GM19467 (cell line): Measurements from ENCODE around the gene HLA-DRB1.
"Not testable (repeated sequence)": the region's sequence is repeated elsewhere in the genome, so short reads cannot be mapped to it uniquely, and the experiment has no call there.

Experiments used
- ATAC-seq: cut with Tn5 transposase; IDR thresholded peaks from one replicate; pipeline ENCODE4 v1.9.1; 2021; ENCODE audit warnings: mild to moderate bottlenecking, moderate library complexity; ENCODE audit not compliant: unreplicated experiment

The HLA-DRB1 gene

GRCh38 chr6:32562940-32563339, 26.7 kb downstream of the HLA-DRB1 start:
- no peak for ATAC-seq

- ATAC-seq = no peak
Observed at GRCh38 chr6:32559747-32560146, 29.9 kb downstream of the HLA-DRB1 start.

- ATAC-seq = no peak
Observed at GRCh38 chr6:32558426-32559057, 31.1 kb downstream of the HLA-DRB1 start.

GRCh38 chr6:32554116-32554965, 35.3 kb downstream of the HLA-DRB1 start:
- ATAC-seq = no peak

DNA sequence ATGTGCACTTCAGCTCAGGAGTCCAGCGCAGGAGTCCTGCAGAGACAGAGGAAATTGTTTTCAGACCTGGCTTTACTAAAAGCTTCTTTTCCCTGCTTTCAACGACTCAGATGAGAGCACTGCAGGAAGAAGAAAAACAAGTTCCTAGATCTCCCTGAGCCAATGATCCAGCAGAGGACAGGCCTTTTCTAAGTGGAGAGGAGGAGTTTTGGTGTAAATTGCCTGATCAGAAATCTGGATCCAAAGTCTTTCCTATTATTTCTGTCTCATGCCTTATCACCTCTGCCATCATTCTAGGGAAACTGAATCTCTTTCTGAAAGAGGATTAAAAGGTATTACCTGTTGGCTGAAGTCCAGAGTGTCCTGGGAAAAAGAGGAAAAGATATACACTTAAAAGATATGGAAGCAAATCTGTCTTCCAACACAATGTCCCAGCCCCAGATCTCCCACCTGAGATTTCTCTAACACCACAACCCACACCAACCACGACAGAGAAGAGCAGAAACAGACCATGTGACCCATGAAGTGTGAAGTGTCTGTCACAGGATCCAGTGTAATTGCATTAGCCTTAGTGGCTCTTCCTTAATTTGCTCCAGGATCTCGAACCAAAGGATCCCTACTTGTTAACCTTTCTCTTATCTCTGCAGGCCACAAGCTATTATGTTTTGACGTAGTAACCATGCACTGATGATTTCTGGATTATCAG, 36.5 kb downstream of the HLA-DRB1 start:
- no peak for ATAC-seq

GRCh38 chr6:32551410-32551809, 38.2 kb downstream of the HLA-DRB1 start:
- no peak for ATAC-seq

DNA sequence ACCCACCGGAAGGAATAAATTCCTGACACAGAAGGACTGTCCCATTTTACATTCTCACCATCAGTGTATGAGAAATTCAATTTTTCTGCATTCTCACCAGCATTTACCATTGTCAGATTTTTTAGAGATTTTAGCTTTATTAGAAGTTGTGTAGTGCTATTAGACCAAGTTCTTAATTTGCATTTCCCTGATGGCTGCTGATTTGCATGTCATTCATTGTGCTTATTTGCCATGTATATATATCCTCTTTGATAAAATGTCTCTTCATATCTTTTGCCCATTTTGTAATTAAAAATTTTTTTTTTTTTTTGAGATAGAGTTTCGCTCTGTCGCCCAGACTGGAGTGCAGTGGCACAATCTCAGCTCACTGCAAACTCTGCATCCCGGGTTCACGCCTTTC, 49.8 kb downstream of the HLA-DRB1 start:
- no peak for ATAC-seq

DNA sequence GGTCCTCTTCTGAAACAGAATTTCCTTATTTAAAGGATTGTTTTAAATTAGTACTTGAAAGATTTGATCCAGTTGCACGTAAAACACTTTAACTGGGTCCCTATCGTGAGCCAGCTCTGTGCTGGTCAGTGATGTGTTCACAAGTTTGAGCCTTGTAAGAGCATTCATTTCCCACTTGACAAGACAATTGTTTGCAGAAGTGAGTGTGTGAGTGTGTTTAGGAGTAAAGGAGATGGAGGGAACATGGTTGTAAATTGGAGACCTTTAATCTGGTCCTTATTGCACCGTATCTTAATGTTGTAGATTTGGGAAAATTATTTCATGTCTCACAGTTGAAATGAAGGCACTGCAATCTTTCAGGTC, 59.2 kb downstream of the HLA-DRB1 start:
- not testable (repeated sequence) for ATAC-seq

DNA sequence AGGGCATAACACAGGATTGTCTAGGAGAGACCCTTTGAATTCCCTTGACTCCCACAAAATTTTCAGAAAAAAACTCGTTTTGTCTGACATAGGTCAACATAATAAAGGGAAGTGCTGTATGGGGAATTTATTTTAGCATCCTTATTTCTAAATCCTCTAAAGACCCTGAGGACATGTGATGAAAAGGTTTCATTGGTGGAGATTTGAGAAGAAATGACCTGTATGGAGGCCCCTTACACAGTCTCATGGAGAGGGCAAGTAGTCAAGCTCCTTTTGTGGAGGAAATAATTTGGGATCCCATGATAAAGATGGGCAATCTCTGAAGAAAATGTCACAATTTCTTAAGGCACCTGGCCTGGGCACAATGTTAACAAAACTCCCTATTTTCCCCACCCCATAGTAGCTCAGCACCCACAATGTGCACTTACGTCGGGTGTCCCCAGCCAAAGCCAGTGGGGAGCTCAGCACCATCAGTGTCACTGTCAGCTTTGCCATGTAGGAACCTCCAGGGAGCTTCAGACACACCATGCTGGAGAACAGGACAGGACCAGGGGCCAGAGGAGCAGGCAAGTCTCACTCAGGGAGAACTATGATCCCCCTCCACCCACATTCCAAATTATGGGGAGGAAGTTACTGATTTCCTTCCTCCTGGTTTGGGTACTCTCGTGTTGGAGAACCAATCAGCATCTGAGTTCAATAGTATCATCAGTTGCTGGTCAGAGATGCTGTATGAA, 59.8 kb downstream of the HLA-DRB1 start, which contains the start of gene HLA-DRB5:
HLA-DRB5 (minus strand) TSS at position 591 of the 734 bp plus-strand sequence; CDS start at position 528, 63 bp downstream.
- no peak for ATAC-seq
